GM10266 (cell line): ENCODE results near the gene ATP5F1D.

Source experiments
- DNase-seq: peaks from one replicate; pipeline ENCODE4 v3.0.0; 2012; ENCODE audit errors: extremely low spot score
- CTCF ChIP-seq: IDR thresholded peaks from 2 replicates; pipeline ENCODE4 v1.5.1; 2012; ENCODE audit warnings: mild to moderate bottlenecking, low read depth; ENCODE audit not compliant: control insufficient read depth, insufficient read depth; ENCODE audit errors: missing control alignments

The ATP5F1D gene

GRCh38 chr19:1278074-1278473, 36.5 kb downstream of the ATP5F1D start:
- DNase-seq = no peak
- TF ChIP-seq CTCF = no peak

GRCh38 chr19:1278713-1279660, 37.4 kb downstream of the ATP5F1D start:
- DNase-seq = no peak
- no peak for TF ChIP-seq CTCF

- peak; percentile 97 for TF ChIP-seq CTCF
- DNase-seq = peak; percentile 92
These were observed 38.3 kb downstream of the ATP5F1D start for GRCh38 chr19:1279782-1280341.

- TF ChIP-seq CTCF = no peak
- no peak for DNase-seq
These were observed 39.4 kb downstream of the ATP5F1D start for GRCh38 chr19:1280636-1281568.

GRCh38 chr19:1281569-1282287, 40.2 kb downstream of the ATP5F1D start:
- TF ChIP-seq CTCF = no peak
- no peak for DNase-seq

- TF ChIP-seq CTCF = no peak
- DNase-seq = no peak
These were observed 41.1 kb downstream of the ATP5F1D start for GRCh38 chr19:1282588-1283206.
